Measurements from ENCODE around the gene PRR4.

- TF ChIP-seq CTCF (conservative IDR thresholded peaks at IDR 0.05), result no peak
- no peak for TF ChIP-seq ZFX (IDR thresholded peaks at IDR 0.05)
These were observed 1.5 kb downstream of the PRR4 start for GRCh38 chr12:10847744-10848143.

Measured in C4-2B (cell line).